KMS-11 (cell line): ENCODE data around the gene GAS2L1.

ENCODE experiments used
- H2AFZ ChIP-seq: fragments of 200-600 bp; sonication (generic); 2 replicates; pipeline ENCODE4 v1.6.1; 2016; ENCODE audit warnings: antibody characterized with exemption, mixed run types, low read depth
- H3K27ac ChIP-seq: fragments of 200-600 bp; sonication (generic); 2 replicates; pipeline ENCODE4 v1.6.1; 2016; ENCODE audit warnings: mild to moderate bottlenecking, mixed run types
- H3K27me3 ChIP-seq: fragments of 200-600 bp; sonication (generic); 2 replicates; pipeline ENCODE4 v1.6.1; 2017; ENCODE audit warnings: mild to moderate bottlenecking, low read depth, mixed run types, moderate library complexity; ENCODE audit not compliant: insufficient read depth
- H3K36me3 ChIP-seq: fragments of 200-600 bp; sonication (generic); 2 replicates; pipeline ENCODE4 v1.6.1; 2017; ENCODE audit warnings: mild to moderate bottlenecking, mixed run types; ENCODE audit not compliant: insufficient read depth
- H3K4me1 ChIP-seq: fragments of 200-600 bp; sonication (generic); 2 replicates; pipeline ENCODE4 v1.6.1; 2016; ENCODE audit warnings: mild to moderate bottlenecking, low read depth, mixed run types; ENCODE audit not compliant: poor library complexity, severe bottlenecking
- H3K4me2 ChIP-seq: fragments of 200-600 bp; sonication (generic); 2 replicates; pipeline ENCODE4 v1.7.0; 2016; ENCODE audit warnings: mild to moderate bottlenecking, mixed run types
- H3K4me3 ChIP-seq: fragments of 200-600 bp; sonication (generic); IDR thresholded peaks from 2 replicates; pipeline ENCODE4 v1.6.1; 2017; ENCODE audit warnings: low read depth, low read length, mixed read lengths; ENCODE audit not compliant: insufficient read depth
- H3K79me2 ChIP-seq: fragments of 200-600 bp; sonication (generic); 2 replicates; pipeline ENCODE4 v1.6.1; 2016; ENCODE audit warnings: low read depth, mixed run types; ENCODE audit not compliant: insufficient read depth
- H3K9ac ChIP-seq: fragments of 200-600 bp; sonication (generic); 2 replicates; pipeline ENCODE4 v1.6.1; 2016; ENCODE audit warnings: mild to moderate bottlenecking, mixed run types
- H4K20me1 ChIP-seq: fragments of 200-600 bp; sonication (generic); 2 replicates; pipeline ENCODE4 v1.6.1; 2016; ENCODE audit warnings: mild to moderate bottlenecking, mixed run types; ENCODE audit not compliant: insufficient read depth
- TF ChIP-seq, protein P1 (sequence below): fragments of 200-600 bp; sonication (generic); conservative IDR thresholded peaks from 2 replicates; pipeline ENCODE4 v1.6.1; 2017; ENCODE audit warnings: low read depth, mild to moderate bottlenecking, antibody characterized with exemption, low read length, moderate library complexity, mixed read lengths

GAS2L1 gene

DNA sequence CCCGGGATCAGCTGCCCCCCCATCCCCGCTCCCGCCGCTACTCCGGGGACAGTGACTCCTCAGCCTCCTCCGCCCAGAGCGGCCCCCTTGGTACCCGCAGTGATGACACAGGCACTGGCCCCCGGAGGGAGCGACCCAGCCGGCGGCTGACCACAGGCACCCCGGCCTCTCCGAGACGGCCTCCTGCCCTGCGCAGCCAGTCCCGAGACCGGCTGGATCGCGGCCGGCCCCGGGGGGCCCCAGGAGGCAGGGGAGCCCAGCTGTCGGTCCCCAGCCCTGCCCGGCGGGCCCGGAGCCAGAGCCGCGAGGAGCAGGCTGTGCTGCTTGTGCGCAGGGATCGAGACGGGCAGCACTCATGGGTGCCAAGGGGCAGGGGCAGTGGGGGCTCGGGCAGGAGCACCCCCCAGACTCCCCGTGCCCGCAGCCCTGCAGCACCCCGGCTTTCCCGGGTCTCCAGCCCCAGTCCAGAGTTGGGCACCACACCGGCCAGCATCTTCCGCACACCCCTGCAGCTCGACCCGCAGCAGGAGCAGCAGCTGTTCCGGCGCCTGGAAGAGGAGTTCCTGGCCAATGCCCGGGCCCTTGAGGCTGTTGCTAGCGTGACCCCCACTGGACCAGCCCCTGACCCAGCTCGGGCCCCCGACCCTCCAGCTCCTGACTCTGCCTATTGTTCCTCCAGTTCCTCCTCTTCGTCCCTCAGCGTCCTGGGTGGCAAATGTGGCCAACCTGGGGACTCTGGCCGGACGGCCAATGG, 5.2 kb downstream of the GAS2L1 start:
- TF ChIP-seq, protein P1, sequence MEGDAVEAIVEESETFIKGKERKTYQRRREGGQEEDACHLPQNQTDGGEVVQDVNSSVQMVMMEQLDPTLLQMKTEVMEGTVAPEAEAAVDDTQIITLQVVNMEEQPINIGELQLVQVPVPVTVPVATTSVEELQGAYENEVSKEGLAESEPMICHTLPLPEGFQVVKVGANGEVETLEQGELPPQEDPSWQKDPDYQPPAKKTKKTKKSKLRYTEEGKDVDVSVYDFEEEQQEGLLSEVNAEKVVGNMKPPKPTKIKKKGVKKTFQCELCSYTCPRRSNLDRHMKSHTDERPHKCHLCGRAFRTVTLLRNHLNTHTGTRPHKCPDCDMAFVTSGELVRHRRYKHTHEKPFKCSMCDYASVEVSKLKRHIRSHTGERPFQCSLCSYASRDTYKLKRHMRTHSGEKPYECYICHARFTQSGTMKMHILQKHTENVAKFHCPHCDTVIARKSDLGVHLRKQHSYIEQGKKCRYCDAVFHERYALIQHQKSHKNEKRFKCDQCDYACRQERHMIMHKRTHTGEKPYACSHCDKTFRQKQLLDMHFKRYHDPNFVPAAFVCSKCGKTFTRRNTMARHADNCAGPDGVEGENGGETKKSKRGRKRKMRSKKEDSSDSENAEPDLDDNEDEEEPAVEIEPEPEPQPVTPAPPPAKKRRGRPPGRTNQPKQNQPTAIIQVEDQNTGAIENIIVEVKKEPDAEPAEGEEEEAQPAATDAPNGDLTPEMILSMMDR, result no peak
- Histone ChIP-seq H3K4me2 (no peak overlapping the region), H3K79me2 (no peaks in the 10 kb centered on the region), H3K9ac (no peak overlapping the region), H3K4me1 (no peaks in the 10 kb centered on the region), H2AFZ (no peak overlapping the region), H3K4me3 (no peak overlapping the region), H4K20me1 (no peaks in the 10 kb centered on the region), H3K36me3 (no peaks in the 10 kb centered on the region), H3K27me3 (peaks cover 16% of the 10 kb centered on the region; the same call in 1 of the 2 replicates), H3K27ac (no peak overlapping the region)

DNA sequence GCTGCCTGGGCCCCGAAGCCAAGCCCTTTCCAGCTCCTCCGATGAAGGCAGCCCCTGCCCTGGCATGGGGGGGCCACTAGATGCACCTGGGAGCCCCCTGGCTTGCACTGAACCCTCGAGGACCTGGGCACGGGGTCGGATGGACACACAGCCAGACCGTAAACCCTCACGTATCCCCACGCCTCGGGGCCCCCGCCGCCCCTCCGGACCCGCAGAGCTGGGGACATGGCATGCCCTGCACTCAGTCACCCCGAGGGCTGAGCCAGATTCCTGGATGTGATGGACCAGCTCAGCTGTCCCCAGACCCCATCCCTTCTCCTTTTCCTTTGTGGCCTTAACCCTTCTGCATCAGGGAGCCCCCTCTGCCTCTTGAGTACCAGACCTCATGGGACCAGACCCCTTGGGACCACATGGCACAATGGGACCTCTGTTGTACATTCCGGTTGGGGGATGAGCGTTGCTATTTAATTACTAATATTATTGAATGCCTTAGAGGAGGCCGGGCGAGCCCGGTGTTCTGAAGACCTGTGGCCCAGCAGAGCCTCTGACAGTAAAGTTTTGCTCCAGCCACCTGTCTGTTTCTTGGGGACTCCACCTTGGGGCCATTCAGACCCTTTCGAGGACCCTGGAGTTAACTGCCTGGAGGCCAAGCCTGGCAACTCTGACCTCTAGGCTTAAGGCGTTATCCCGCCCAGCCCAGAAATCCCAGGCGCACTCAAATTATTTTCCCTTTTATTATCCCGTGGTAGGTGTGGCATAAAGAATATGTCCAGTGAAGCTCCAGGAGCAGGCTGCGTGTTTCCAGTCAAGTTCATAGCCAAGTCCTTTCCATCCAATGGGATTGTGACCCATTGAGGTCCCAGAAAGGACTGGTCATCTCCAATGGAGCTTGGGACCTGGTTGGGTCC, 6.0 kb downstream of the GAS2L1 start:
- H3K4me3 ChIP-seq, result no peak overlapping the region
- no peaks in the 10 kb centered on the region for H3K36me3 ChIP-seq
- H3K4me1 ChIP-seq, result no peaks in the 10 kb centered on the region
- no peak overlapping the region for H2AFZ ChIP-seq
- H3K79me2 ChIP-seq, result no peaks in the 10 kb centered on the region
- TF ChIP-seq, protein P1, result no peak
- H3K27ac ChIP-seq, result no peak overlapping the region
- H3K9ac ChIP-seq, result no peak overlapping the region
- H3K27me3 ChIP-seq, result peaks cover 16% of the 10 kb centered on the region; the same call in 1 of the 2 replicates
- no peaks in the 10 kb centered on the region for H4K20me1 ChIP-seq
- H3K4me2 ChIP-seq, result no peak overlapping the region

DNA sequence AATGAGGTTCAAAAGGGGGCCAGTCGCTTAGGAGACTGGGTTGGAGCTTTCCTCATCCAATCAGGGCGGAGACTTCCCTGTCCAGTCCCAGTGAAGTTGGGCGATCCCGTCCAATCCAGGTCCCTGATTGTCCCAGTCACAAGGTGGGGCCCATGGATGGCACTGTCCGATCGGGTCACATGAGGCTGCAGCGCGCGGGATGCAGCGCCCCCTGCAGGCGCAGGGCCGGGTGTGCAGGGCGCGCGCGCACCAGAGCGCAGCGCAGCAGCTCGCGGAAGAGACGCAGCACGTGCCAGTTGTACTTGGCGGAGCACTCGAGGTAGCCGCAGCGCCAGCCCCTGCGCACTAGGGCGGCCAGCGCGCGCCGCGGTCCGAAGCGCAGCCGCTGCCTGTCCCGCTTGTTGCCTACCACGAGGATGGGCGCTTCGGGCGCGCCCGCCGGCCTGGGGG, 6.7 kb downstream of the GAS2L1 start:
- no peak overlapping the region for H3K9ac ChIP-seq
- no peak overlapping the region for H2AFZ ChIP-seq
- no peak overlapping the region for H3K4me3 ChIP-seq
- no peaks in the 10 kb centered on the region for H4K20me1 ChIP-seq
- TF ChIP-seq, protein P1, result peak; percentile 42; the same call in 1 of the 2 replicates
- H3K27me3 ChIP-seq, result peaks cover 16% of the 10 kb centered on the region; the same call in 1 of the 2 replicates
- H3K27ac ChIP-seq, result no peak overlapping the region
- no peak overlapping the region for H3K4me2 ChIP-seq
- no peaks in the 10 kb centered on the region for H3K36me3 ChIP-seq
- H3K79me2 ChIP-seq, result no peaks in the 10 kb centered on the region
- no peaks in the 10 kb centered on the region for H3K4me1 ChIP-seq

DNA sequence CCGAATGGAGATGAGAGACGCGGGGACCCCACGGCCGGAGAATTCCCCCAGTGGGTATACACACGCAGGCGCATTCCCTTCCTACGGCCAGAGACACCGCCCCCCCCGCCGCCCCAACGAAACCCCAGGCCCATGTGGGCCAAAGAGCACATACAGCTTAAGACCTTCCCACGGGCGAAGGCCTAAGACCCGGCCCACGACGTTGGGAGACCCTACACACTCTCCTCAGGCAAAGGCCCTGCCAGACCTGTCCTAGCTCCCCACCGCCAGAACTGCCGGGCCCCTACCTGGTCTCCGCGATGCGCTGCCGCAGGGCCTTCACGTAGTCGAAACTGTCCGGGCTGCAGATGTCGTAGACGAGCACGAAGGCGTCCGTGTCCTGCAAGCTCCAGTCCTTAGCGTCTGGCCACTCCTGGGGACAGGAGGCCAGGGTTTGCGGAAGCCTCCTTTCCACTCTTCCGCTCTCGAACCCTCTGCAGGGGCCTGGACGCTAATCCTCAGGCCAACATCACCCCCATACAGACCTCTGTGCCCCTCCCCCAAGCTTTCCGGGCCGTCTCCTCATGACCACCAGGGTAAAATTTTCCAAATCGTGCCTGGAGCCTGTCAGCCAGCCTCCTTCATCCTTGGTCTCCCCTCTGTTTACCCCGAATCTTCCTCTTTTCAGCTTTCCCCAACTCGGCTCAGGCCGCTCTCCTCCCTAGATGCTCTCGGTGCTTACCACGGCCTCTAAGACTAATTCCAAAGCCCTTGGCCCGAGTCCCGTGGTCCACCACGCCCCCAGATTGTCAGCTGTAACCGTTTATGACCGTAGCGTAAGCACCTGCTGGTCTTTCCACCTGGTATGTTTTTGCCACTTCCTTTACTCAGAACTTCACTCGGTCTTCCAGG, 7.4 kb downstream of the GAS2L1 start:
- Histone ChIP-seq H3K27ac (no peak overlapping the region), H3K36me3 (no peaks in the 10 kb centered on the region), H2AFZ (no peak overlapping the region), H3K79me2 (no peaks in the 10 kb centered on the region), H3K4me3 (no peak overlapping the region), H4K20me1 (no peaks in the 10 kb centered on the region), H3K4me1 (no peaks in the 10 kb centered on the region), H3K27me3 (peaks cover 16% of the 10 kb centered on the region; the same call in 1 of the 2 replicates), H3K4me2 (no peak overlapping the region), H3K9ac (no peak overlapping the region)
- TF ChIP-seq, protein P1, result no peak
